SK-N-SH treated with all-trans-retinoic acid at 6 μM for 48 hours (cell line): Measurements from ENCODE around the gene RAB27A.
"Not testable (repeated sequence)": the region's sequence is repeated elsewhere in the genome, so short reads cannot be mapped to it uniquely, and the experiment has no call there.

Experiments
- ATAC-seq: fragments of 200-7000 bp; cut with Tn5 transposase; 3 replicates; pipeline ENCODE4 v1.9.1; 2020; ENCODE audit warnings: mild to moderate bottlenecking, moderate library complexity
- ARNTL ChIP-seq: fragments of 450-650 bp; formaldehyde crosslinking; IDR thresholded peaks from 2 replicates; pipeline ENCODE4 v1.5.0; 2020; ENCODE audit warnings: low read depth, mild to moderate bottlenecking, moderate library complexity, borderline replicate concordance
- BACH2 ChIP-seq: fragments of 250-450 bp; sonication (Bioruptor Pico); IDR thresholded peaks from 2 replicates; pipeline ENCODE4 v1.9.0; 2021; ENCODE audit warnings: mild to moderate bottlenecking, borderline replicate concordance
- CSDC2 ChIP-seq: fragments of 250-450 bp; sonication (Bioruptor Pico); IDR thresholded peaks from 2 replicates; pipeline ENCODE4 v1.5.0; 2020; ENCODE audit warnings: mild to moderate bottlenecking, moderate library complexity
- ESRRG ChIP-seq: fragments of 250-450 bp; sonication (Bioruptor Pico); IDR thresholded peaks from 2 replicates; pipeline ENCODE4 v1.6.1; 2021; ENCODE audit warnings: mild to moderate bottlenecking
- GLIS3 ChIP-seq: fragments of 250-450 bp; sonication (Bioruptor Pico); IDR thresholded peaks from 2 replicates; pipeline ENCODE4 v1.5.0; 2020; ENCODE audit warnings: mild to moderate bottlenecking, moderate library complexity
- ISL1 ChIP-seq: fragments of 250-450 bp; sonication (Bioruptor Pico); IDR thresholded peaks from 2 replicates; pipeline ENCODE4 v2.1.2; 2022; ENCODE audit warnings: mild to moderate bottlenecking, moderate library complexity
- OSR1 ChIP-seq: fragments of 250-450 bp; sonication (Bioruptor Pico); IDR thresholded peaks from 2 replicates; pipeline ENCODE4 v1.8.0; 2022; ENCODE audit warnings: moderate library complexity, mild to moderate bottlenecking, inconsistent platforms
- RARB ChIP-seq: fragments of 250-450 bp; sonication (Bioruptor Pico); IDR thresholded peaks from 2 replicates; pipeline ENCODE4 v1.8.0; 2021; ENCODE audit warnings: mild to moderate bottlenecking, moderate library complexity
- SNAI2 ChIP-seq: fragments of 250-450 bp; sonication (Bioruptor Pico); IDR thresholded peaks from 2 replicates; pipeline ENCODE4 v1.5.0; 2020; ENCODE audit warnings: mild to moderate bottlenecking, moderate library complexity
- TCF4 ChIP-seq: fragments of 250-450 bp; sonication (Bioruptor Pico); IDR thresholded peaks from 2 replicates; pipeline ENCODE4 v1.8.0; 2021; ENCODE audit warnings: mild to moderate bottlenecking, moderate library complexity, borderline replicate concordance
- TOX ChIP-seq: fragments of 250-450 bp; sonication (Bioruptor Pico); IDR thresholded peaks from 2 replicates; pipeline ENCODE4 v1.8.0; 2021; ENCODE audit warnings: mild to moderate bottlenecking, moderate library complexity, borderline replicate concordance
- ZC3H10 ChIP-seq: fragments of 250-450 bp; sonication (Bioruptor Pico); IDR thresholded peaks from 2 replicates; pipeline ENCODE4 v1.5.1; 2021; ENCODE audit warnings: mild to moderate bottlenecking, moderate library complexity
- ZFP3 ChIP-seq: fragments of 250-450 bp; sonication (Bioruptor Pico); IDR thresholded peaks from 2 replicates; pipeline ENCODE4 v1.5.0; 2020; ENCODE audit warnings: mild to moderate bottlenecking, moderate library complexity
- ZFP30 ChIP-seq: fragments of 450-650 bp; formaldehyde crosslinking; IDR thresholded peaks from 2 replicates; pipeline ENCODE4 v1.5.0; 2022; ENCODE audit warnings: mild to moderate bottlenecking, moderate library complexity
- ZNF565 ChIP-seq: fragments of 450-650 bp; formaldehyde crosslinking; conservative IDR thresholded peaks from 2 replicates; pipeline ENCODE4 v1.5.0; 2020; ENCODE audit warnings: low read depth, mild to moderate bottlenecking, moderate library complexity
- ZNF70 ChIP-seq: fragments of 450-650 bp; formaldehyde crosslinking; IDR thresholded peaks from 2 replicates; pipeline ENCODE4 v1.5.0; 2020; ENCODE audit warnings: mild to moderate bottlenecking, moderate library complexity
- ZNF8 ChIP-seq: fragments of 450-650 bp; formaldehyde crosslinking; IDR thresholded peaks from 2 replicates; pipeline ENCODE4 v1.5.0; 2020; ENCODE audit warnings: mild to moderate bottlenecking, moderate library complexity
- TF ChIP-seq, protein P1 (sequence below): fragments of 250-450 bp; sonication (Bioruptor Pico); IDR thresholded peaks from 2 replicates; pipeline ENCODE4 v1.5.1; 2020; ENCODE audit warnings: low read depth, mild to moderate bottlenecking, moderate library complexity
- TF ChIP-seq, protein P2 (sequence below): fragments of 250-450 bp; sonication (Bioruptor Pico); IDR thresholded peaks from 2 replicates; pipeline ENCODE4 v1.5.0; 2020; ENCODE audit warnings: mild to moderate bottlenecking, moderate library complexity
- TF ChIP-seq, protein P3 (sequence below): fragments of 250-450 bp; sonication (Bioruptor Pico); IDR thresholded peaks from 2 replicates; pipeline ENCODE4 v1.8.0; 2020; ENCODE audit warnings: mild to moderate bottlenecking, moderate library complexity, borderline replicate concordance
- TF ChIP-seq, protein P4 (sequence below): fragments of 250-450 bp; sonication (Bioruptor Pico); IDR thresholded peaks from 2 replicates; pipeline ENCODE4 v1.8.0; 2021; ENCODE audit warnings: low read depth, mild to moderate bottlenecking, moderate library complexity, borderline replicate concordance
- TF ChIP-seq, protein P5 (sequence below): fragments of 250-450 bp; sonication (Bioruptor Pico); IDR thresholded peaks from 2 replicates; pipeline ENCODE4 v1.5.1; 2021; ENCODE audit warnings: mild to moderate bottlenecking, moderate library complexity

Gene RAB27A

DNA sequence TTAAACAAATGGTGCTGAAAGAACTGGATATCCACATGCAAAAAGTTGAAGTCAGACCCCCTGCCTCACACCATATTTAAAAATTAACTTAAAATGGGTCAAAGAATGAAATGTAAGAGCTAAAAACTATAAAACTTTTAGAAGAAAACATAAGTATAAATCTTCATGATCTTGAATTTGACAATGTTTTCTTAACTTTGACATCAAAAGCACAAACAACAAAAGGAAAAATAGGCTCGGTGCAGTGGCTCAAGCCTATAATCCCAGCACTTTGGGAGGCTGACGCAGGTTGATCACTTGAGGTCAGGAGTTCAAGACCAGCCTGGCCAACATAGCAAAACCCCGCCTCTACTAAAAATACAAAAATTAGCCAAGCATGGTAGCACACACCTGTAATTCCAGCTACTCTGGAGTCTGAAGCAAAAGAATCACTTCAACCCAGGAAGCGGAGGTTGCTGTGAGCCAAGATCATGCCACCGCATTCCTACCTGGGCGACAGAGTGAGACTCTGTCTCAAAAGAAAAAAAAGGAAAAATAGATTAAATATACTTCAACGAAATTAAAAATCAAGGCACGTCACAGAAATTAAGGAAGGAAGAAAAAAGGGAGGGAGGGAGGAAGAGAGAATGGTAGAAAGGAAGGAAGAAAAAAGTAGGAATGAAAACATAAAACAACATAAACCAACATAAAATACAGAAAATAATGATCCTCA is 1.5 kb downstream of the RAB27A start:
- ATAC-seq, result no peak
- TF ChIP-seq, protein P1, sequence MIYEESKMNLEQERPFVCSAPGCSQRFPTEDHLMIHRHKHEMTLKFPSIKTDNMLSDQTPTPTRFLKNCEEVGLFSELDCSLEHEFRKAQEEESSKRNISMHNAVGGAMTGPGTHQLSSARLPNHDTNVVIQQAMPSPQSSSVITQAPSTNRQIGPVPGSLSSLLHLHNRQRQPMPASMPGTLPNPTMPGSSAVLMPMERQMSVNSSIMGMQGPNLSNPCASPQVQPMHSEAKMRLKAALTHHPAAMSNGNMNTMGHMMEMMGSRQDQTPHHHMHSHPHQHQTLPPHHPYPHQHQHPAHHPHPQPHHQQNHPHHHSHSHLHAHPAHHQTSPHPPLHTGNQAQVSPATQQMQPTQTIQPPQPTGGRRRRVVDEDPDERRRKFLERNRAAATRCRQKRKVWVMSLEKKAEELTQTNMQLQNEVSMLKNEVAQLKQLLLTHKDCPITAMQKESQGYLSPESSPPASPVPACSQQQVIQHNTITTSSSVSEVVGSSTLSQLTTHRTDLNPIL (CRISPR knock-in tag), result no peak
- TF ChIP-seq OSR1 (CRISPR knock-in tag) (no peak), BACH2 (CRISPR knock-in tag) (no peak), RARB (no peak), ESRRG (CRISPR knock-in tag) (no peak), TCF4 (CRISPR knock-in tag) (no peak), ZC3H10 (no peak), ISL1 (CRISPR knock-in tag) (no peak), ZNF70 (no peak), TOX (no peak), ARNTL (CRISPR knock-in tag) (no peak), ZFP3 (no peak), ZNF565 (CRISPR knock-in tag) (no peak)
- TF ChIP-seq, protein P2, sequence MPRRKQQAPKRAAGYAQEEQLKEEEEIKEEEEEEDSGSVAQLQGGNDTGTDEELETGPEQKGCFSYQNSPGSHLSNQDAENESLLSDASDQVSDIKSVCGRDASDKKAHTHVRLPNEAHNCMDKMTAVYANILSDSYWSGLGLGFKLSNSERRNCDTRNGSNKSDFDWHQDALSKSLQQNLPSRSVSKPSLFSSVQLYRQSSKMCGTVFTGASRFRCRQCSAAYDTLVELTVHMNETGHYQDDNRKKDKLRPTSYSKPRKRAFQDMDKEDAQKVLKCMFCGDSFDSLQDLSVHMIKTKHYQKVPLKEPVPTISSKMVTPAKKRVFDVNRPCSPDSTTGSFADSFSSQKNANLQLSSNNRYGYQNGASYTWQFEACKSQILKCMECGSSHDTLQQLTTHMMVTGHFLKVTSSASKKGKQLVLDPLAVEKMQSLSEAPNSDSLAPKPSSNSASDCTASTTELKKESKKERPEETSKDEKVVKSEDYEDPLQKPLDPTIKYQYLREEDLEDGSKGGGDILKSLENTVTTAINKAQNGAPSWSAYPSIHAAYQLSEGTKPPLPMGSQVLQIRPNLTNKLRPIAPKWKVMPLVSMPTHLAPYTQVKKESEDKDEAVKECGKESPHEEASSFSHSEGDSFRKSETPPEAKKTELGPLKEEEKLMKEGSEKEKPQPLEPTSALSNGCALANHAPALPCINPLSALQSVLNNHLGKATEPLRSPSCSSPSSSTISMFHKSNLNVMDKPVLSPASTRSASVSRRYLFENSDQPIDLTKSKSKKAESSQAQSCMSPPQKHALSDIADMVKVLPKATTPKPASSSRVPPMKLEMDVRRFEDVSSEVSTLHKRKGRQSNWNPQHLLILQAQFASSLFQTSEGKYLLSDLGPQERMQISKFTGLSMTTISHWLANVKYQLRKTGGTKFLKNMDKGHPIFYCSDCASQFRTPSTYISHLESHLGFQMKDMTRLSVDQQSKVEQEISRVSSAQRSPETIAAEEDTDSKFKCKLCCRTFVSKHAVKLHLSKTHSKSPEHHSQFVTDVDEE, result no peak
- TF ChIP-seq, protein P3, sequence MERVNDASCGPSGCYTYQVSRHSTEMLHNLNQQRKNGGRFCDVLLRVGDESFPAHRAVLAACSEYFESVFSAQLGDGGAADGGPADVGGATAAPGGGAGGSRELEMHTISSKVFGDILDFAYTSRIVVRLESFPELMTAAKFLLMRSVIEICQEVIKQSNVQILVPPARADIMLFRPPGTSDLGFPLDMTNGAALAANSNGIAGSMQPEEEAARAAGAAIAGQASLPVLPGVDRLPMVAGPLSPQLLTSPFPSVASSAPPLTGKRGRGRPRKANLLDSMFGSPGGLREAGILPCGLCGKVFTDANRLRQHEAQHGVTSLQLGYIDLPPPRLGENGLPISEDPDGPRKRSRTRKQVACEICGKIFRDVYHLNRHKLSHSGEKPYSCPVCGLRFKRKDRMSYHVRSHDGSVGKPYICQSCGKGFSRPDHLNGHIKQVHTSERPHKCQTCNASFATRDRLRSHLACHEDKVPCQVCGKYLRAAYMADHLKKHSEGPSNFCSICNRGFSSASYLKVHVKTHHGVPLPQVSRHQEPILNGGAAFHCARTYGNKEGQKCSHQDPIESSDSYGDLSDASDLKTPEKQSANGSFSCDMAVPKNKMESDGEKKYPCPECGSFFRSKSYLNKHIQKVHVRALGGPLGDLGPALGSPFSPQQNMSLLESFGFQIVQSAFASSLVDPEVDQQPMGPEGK (CRISPR knock-in tag), result no peak
- TF ChIP-seq, protein P4, sequence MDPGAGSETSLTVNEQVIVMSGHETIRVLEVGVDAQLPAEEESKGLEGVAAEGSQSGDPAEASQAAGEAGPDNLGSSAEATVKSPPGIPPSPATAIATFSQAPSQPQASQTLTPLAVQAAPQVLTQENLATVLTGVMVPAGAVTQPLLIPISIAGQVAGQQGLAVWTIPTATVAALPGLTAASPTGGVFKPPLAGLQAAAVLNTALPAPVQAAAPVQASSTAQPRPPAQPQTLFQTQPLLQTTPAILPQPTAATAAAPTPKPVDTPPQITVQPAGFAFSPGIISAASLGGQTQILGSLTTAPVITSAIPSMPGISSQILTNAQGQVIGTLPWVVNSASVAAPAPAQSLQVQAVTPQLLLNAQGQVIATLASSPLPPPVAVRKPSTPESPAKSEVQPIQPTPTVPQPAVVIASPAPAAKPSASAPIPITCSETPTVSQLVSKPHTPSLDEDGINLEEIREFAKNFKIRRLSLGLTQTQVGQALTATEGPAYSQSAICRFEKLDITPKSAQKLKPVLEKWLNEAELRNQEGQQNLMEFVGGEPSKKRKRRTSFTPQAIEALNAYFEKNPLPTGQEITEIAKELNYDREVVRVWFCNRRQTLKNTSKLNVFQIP (CRISPR knock-in tag), result no peak
- TF ChIP-seq, all 23 proteins: peak for 0

DNA sequence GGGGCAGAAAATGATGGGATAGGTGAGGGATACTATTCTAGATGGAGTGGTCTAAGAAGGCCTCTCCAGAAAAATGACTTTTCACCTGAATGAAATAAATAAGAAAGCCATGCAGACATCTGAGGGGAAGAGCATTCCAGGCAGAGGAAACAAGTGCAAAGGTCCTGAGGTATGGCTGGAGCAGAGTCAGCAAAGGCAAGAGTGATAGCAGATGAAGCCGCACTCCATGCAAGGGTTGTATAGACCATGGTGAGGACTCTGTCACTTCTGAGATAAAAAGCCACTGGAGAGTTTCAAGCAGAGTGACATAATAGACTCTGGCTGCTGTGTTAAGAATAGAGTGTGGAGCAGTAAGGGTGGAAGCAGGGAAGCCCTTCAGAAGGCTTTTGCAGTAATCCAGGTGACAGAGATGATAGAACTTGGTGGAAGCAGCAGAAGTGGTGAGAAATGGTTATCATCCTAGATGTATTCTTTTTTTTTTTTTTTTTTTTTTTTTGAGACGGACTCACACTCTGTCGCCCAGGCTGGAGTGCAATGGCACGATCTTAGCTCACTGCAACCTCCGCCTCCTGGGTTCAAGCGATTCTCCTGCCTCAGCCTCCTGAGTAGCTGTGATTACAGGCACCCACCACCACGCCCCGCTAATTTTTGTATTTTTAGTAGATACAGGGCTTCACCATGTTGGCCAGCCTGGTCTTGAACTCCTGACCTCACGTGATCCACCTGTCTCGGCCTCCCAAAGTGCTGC is 3.0 kb downstream of the RAB27A start:
- not testable (repeated sequence) for ATAC-seq

DNA sequence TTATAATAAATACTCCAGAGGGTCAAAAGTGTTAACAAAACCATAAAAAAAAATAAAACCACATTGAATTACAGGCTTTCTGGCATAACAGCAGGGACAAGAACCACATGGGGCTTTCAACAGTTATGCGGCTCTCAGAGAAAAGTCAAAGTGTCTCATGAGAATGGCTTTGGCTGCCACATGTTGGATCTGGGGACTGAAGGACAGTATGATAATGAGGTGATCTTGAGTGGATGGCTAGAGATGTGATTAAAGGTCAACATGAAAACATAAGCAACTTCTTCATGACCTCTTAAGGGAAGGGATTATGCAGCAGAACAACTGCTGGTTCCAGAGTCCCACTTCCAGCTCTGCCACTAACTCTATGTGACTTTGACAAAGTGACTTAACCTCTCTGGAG is 5.2 kb downstream of the RAB27A start:
- ATAC-seq, result no peak
- TF ChIP-seq ARNTL (CRISPR knock-in tag) (no peak), ZNF8 (CRISPR knock-in tag) (no peak), CSDC2 (CRISPR knock-in tag) (no peak), ZNF565 (CRISPR knock-in tag) (no peak), SNAI2 (no peak), ZFP30 (CRISPR knock-in tag) (no peak), GLIS3 (CRISPR knock-in tag) (no peak), RARB (no peak), BACH2 (CRISPR knock-in tag) (no peak), ESRRG (CRISPR knock-in tag) (no peak), OSR1 (CRISPR knock-in tag) (no peak), TCF4 (CRISPR knock-in tag) (no peak), ZC3H10 (no peak), ZFP3 (no peak), ZNF70 (no peak)
- TF ChIP-seq, protein P4 (CRISPR knock-in tag), result no peak
- TF ChIP-seq, protein P1 (CRISPR knock-in tag), result no peak
- TF ChIP-seq, protein P5, sequence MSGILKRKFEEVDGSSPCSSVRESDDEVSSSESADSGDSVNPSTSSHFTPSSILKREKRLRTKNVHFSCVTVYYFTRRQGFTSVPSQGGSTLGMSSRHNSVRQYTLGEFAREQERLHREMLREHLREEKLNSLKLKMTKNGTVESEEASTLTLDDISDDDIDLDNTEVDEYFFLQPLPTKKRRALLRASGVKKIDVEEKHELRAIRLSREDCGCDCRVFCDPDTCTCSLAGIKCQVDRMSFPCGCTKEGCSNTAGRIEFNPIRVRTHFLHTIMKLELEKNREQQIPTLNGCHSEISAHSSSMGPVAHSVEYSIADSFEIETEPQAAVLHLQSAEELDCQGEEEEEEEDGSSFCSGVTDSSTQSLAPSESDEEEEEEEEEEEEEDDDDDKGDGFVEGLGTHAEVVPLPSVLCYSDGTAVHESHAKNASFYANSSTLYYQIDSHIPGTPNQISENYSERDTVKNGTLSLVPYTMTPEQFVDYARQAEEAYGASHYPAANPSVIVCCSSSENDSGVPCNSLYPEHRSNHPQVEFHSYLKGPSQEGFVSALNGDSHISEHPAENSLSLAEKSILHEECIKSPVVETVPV (CRISPR knock-in tag), result no peak
